Measurements from ENCODE around the gene PLA2G3. TPM values are rescaled to one million over a fixed set of nuclear protein-coding genes. Genes with fewer than 3 reads are reported as not detected.

The PLA2G3 gene
- total and polyA plus RNA-seq, 2 of the 8 experiments (the other 6 are each of a cell fraction or from before 2014, with no cell fraction given): 18.1 to 25.9 TPM

DNA sequence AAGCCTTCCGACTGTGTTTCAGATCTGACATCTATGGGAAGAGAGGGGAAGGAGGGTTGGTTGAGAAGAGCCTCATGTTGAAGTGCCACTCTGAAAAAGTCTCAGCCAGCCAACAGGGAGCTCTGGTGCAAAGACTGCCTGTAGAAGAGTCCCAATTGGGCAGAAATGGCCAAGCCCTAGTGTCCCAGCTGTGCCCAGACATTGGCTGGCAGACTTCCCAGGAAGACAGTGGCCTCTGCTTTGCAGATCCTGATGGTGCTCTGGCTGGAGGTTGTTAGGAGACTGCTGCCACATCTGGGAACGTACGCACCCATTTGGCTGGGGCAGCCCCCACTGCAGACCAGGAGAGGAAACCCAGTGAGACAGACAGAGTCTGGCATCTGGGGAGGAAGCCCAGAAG lies 3.2 kb upstream of the PLA2G3 start (continued):
- TF ChIP-seq, protein P1, sequence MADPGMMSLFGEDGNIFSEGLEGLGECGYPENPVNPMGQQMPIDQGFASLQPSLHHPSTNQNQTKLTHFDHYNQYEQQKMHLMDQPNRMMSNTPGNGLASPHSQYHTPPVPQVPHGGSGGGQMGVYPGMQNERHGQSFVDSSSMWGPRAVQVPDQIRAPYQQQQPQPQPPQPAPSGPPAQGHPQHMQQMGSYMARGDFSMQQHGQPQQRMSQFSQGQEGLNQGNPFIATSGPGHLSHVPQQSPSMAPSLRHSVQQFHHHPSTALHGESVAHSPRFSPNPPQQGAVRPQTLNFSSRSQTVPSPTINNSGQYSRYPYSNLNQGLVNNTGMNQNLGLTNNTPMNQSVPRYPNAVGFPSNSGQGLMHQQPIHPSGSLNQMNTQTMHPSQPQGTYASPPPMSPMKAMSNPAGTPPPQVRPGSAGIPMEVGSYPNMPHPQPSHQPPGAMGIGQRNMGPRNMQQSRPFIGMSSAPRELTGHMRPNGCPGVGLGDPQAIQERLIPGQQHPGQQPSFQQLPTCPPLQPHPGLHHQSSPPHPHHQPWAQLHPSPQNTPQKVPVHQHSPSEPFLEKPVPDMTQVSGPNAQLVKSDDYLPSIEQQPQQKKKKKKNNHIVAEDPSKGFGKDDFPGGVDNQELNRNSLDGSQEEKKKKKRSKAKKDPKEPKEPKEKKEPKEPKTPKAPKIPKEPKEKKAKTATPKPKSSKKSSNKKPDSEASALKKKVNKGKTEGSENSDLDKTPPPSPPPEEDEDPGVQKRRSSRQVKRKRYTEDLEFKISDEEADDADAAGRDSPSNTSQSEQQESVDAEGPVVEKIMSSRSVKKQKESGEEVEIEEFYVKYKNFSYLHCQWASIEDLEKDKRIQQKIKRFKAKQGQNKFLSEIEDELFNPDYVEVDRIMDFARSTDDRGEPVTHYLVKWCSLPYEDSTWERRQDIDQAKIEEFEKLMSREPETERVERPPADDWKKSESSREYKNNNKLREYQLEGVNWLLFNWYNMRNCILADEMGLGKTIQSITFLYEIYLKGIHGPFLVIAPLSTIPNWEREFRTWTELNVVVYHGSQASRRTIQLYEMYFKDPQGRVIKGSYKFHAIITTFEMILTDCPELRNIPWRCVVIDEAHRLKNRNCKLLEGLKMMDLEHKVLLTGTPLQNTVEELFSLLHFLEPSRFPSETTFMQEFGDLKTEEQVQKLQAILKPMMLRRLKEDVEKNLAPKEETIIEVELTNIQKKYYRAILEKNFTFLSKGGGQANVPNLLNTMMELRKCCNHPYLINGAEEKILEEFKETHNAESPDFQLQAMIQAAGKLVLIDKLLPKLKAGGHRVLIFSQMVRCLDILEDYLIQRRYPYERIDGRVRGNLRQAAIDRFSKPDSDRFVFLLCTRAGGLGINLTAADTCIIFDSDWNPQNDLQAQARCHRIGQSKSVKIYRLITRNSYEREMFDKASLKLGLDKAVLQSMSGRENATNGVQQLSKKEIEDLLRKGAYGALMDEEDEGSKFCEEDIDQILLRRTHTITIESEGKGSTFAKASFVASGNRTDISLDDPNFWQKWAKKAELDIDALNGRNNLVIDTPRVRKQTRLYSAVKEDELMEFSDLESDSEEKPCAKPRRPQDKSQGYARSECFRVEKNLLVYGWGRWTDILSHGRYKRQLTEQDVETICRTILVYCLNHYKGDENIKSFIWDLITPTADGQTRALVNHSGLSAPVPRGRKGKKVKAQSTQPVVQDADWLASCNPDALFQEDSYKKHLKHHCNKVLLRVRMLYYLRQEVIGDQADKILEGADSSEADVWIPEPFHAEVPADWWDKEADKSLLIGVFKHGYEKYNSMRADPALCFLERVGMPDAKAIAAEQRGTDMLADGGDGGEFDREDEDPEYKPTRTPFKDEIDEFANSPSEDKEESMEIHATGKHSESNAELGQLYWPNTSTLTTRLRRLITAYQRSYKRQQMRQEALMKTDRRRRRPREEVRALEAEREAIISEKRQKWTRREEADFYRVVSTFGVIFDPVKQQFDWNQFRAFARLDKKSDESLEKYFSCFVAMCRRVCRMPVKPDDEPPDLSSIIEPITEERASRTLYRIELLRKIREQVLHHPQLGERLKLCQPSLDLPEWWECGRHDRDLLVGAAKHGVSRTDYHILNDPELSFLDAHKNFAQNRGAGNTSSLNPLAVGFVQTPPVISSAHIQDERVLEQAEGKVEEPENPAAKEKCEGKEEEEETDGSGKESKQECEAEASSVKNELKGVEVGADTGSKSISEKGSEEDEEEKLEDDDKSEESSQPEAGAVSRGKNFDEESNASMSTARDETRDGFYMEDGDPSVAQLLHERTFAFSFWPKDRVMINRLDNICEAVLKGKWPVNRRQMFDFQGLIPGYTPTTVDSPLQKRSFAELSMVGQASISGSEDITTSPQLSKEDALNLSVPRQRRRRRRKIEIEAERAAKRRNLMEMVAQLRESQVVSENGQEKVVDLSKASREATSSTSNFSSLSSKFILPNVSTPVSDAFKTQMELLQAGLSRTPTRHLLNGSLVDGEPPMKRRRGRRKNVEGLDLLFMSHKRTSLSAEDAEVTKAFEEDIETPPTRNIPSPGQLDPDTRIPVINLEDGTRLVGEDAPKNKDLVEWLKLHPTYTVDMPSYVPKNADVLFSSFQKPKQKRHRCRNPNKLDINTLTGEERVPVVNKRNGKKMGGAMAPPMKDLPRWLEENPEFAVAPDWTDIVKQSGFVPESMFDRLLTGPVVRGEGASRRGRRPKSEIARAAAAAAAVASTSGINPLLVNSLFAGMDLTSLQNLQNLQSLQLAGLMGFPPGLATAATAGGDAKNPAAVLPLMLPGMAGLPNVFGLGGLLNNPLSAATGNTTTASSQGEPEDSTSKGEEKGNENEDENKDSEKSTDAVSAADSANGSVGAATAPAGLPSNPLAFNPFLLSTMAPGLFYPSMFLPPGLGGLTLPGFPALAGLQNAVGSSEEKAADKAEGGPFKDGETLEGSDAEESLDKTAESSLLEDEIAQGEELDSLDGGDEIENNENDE (IDR thresholded peaks at IDR 0.05; ENCODE audit: insufficient replicate concordance, low read length): no peak
- TF ChIP-seq TBP (IDR thresholded peaks at IDR 0.05; ENCODE audit: low read depth, low read length) (no peak), SP4 (IDR thresholded peaks at IDR 0.05; ENCODE audit: low read length) (no peak), POU5F1 (IDR thresholded peaks at IDR 0.05; ENCODE audit: low read depth, low read length) (no peak), RAD21 (IDR thresholded peaks at IDR 0.05 in 1 of 2, conservative IDR thresholded peaks at IDR 0.05 in 1 of 2; ENCODE audit: low read depth in 2 of 2, low read length in 2 of 2) (no peak), FOSL1 (IDR thresholded peaks at IDR 0.05; ENCODE audit: insufficient read depth, low read depth, low read length) (no peak), NRF1 (IDR thresholded peaks at IDR 0.05; ENCODE audit: low read depth, low read length) (no peak), EZH2 (IDR thresholded peaks at IDR 0.05; ENCODE audit: low read depth, low read length, severe bottlenecking) (no peak)
- TF ChIP-seq, protein P2, sequence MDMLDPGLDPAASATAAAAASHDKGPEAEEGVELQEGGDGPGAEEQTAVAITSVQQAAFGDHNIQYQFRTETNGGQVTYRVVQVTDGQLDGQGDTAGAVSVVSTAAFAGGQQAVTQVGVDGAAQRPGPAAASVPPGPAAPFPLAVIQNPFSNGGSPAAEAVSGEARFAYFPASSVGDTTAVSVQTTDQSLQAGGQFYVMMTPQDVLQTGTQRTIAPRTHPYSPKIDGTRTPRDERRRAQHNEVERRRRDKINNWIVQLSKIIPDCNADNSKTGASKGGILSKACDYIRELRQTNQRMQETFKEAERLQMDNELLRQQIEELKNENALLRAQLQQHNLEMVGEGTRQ (IDR thresholded peaks at IDR 0.05; ENCODE audit: low read length): no peak

Measured in H1 (cell line).